Activated effector memory CD4-positive, alpha-beta T cell treated with anti-CD3 and anti-CD28 coated beads, Interleukin-2, amount 50 U/mL, for 16 hours (primary cell): ENCODE measurements around the gene LRRC7.
"Not testable (repeated sequence)": the region's sequence is repeated elsewhere in the genome, so short reads cannot be mapped to it uniquely, and the experiment has no call there.

ENCODE experiments used
- DNase-seq: peaks from one replicate; pipeline ENCODE4 v3.0.0-alpha.2; 2020

LRRC7 gene

GRCh38 chr1:69702085-69702484 is 134.4 kb downstream of the LRRC7 start:
- DNase-seq, result no peak

- no peak for DNase-seq
These were observed 138.8 kb downstream of the LRRC7 start for GRCh38 chr1:69706473-69706872.

DNA sequence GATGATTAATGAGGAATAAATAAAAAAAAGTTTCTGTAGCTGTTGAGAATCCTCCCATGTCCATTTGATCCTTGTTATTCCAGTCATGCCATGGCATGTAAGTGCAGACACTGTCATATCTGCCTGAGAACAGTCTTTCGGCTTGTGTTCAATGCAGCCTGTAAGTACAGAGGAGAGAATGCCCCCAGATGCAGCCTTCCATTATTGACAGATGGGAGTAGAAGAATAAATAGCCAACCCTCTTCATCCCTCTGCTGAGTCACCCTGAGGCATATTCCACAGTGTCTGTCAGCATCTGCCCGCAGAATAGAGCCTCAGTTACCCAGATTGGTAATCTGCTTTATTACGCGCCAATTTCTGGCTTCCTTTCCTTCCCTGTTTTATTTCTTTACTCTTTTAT is 139.4 kb downstream of the LRRC7 start:
- no peak for DNase-seq

GRCh38 chr1:69710484-69711189 is 142.9 kb downstream of the LRRC7 start:
- no peak for DNase-seq

- no peak for DNase-seq
These were observed 143.6 kb downstream of the LRRC7 start for GRCh38 chr1:69711190-69711930.

DNA sequence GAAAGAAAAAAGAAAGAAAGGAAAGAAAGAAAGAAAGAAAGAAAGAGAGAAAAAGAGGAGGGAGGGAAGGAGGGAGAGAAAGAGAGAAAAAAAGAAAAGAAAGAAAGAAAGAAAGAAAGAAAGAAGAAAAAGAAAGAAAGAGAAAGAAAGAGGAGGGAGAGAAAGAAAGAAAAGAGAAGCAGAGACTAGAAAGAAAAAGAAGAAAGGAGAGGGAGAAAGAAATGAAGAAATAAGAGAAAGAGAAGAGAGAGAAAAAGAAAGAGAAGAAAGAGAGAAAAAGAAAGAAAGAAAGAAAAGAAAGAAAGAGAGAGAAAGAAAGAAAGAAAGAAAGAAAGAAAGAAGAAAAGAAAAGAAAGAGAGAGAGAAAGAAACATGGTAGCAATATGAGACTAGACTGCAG is 150.1 kb downstream of the LRRC7 start:
- not testable (repeated sequence) for DNase-seq

GRCh38 chr1:69728206-69728605 is 160.5 kb downstream of the LRRC7 start:
- no peak for DNase-seq

DNA sequence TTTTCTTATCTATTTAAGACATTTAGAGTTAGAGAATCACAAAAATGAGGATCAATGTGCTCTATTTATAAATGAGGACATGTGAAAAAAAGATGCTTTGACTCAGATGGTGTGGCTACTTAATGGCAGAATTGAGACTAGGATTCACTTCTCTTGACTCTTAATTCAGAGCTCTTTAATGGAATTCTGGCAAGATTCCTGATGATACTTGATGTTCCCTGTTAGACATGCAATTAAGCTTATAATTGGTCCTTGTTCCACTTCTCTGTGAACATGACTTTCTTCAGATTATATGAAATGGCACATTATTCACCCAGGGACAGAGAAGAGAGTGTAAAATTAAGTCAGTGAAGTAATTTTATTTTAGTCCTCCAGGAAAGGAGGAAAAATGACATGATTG is 165.3 kb downstream of the LRRC7 start:
- DNase-seq, result no peak

DNA sequence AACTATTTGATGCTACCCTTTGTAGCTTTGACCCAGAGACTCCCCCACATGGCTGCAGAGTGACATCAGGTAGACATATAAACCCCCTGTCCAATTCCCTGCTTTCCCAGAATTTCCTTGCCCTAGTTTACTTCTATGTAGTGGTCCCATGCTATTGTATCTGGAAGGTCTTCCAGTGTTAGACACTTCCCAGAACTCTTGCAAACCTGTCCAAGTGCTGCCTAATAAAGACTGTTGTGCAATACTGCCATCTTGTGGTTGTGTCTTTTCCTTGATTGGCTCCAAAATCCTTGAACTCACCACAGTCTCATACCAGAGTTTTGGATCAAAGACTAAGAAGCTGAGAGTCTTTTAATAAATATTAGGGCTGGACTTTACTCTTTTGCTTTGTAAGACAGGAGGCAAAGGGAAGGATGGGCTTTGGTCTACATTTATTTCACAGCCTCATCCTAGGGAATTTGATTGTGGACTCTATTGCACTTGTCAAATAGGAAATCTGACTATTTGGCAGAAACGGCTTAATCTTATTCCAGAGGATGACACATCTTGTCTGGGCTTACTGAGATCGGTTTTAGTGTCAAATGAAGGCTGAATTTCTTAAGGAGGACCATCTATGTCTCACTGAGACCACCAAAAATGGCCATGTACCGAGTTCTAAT is 169.9 kb downstream of the LRRC7 start:
- DNase-seq, result no peak

- DNase-seq, result no peak
These were observed 170.9 kb downstream of the LRRC7 start for GRCh38 chr1:69738458-69739250.

DNA sequence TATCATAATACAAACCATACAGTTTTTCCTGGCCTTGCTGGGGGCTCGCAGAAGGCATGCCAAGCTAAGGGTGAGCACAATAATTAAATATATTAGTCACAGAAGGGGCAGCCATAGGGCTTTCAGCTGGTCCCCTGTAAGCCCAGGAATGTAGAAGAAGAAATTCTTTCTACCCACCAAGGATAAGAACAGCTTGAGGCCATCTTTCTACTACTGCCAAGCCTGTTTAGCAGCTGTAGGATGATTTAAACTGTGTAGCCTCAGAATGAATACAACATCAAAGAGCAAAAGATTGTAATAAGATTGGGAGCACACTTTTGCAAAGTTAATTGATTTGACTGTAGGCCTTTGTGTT is 171.5 kb downstream of the LRRC7 start:
- no peak for DNase-seq

- DNase-seq, result no peak
These were observed 175.4 kb downstream of the LRRC7 start for GRCh38 chr1:69743146-69743545.

DNA sequence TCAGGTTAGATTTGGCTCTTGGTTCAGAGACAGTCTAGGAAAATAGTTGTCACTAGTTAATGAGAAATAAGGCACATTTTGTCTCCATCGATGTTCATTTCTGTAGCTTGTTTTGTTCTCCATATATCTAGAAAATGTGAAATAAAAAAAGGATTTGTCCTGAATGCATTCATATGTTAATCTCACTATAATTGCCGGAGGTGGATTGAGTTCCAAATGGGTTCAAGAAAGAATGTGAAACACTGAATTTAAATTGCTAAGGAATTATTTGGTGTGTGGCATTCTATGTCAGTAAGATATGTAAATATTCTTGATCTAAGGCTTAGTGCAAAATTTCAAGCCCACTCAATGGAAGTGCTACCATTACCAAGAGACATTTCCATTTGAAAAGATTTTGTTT is 176.7 kb downstream of the LRRC7 start:
- no peak for DNase-seq

- no peak for DNase-seq
These were observed 179.5 kb downstream of the LRRC7 start for GRCh38 chr1:69747207-69747606.

- DNase-seq, result no peak
These were observed 182.9 kb downstream of the LRRC7 start for GRCh38 chr1:69750638-69751037.

DNA sequence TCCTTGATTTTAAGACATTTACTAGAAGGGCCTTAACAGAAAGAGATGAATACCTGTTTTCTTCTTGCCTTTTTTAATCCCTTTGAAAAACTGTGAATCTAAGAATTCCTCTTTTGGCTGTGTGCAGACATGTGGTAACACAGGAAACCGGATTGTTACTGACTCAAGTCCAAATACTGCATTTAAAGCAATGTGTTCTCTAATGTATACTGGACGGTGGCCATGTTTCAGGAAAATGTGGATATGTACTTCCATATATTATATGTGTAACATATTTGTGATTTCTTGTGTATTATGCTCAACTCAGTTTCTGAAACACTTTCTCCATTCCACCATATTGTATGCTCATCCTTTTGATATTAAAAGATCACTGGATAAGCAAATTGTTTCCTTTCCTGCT is 185.1 kb downstream of the LRRC7 start:
- DNase-seq, result no peak

DNA sequence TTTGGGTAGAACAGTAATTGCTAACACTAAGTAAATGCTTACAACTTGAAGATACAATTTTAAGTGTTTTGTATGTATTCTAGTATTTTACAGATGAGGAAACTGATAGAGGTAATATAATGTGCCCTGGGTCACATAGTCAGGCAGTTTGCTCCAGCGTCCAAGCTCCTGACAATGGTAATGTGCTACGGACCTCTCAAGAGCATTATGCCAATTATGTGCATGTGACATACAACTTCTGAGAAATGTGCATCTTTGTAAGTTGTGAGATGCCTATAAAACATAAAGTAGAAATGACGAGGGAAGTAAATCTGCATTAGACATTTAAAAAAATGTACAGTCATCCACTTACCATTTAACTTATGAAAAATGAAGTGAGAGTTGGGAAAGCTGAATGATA is 186.8 kb downstream of the LRRC7 start:
- no peak for DNase-seq

- DNase-seq, result no peak
These were observed 187.9 kb downstream of the LRRC7 start for GRCh38 chr1:69755647-69756046.

DNA sequence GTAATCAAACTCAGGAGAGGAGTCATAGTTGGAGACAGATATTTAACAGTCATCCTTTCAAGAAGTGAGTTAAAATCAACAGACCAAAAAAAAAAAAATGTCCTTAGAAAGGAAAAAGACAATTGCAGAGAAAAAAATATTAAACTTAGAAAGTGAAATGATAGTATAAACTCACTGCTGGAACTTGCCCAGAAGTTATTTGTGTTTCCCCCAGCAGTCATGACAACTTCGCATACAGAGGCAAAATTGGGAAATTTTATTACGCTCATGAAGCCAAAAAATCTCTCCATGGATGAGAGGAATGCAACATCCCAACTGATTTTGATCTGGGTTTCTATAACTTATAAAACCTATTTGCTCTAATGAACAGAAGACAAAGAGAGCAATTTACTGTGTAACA is 198.2 kb downstream of the LRRC7 start:
- DNase-seq, result no peak

GRCh38 chr1:69766431-69767180 is 198.9 kb downstream of the LRRC7 start:
- no peak for DNase-seq

GRCh38 chr1:69776555-69776954 is 208.8 kb downstream of the LRRC7 start:
- no peak for DNase-seq

- no peak for DNase-seq
These were observed 209.7 kb downstream of the LRRC7 start for GRCh38 chr1:69777423-69777822.

GRCh38 chr1:69777971-69778370 is 210.2 kb downstream of the LRRC7 start:
- DNase-seq, result no peak
